ENCODE data around the gene GPHA2.

GRCh38 chr11:64900774-64901173 lies 34.9 kb downstream of the GPHA2 start:
- TF ChIP-seq CTCF (IDR thresholded peaks at IDR 0.05) (no peak), POLR2A (IDR thresholded peaks at IDR 0.05) (no peak)

All from ovary (tissue), 3 donors.